ENCODE measurements around the gene PDZD2.

The PDZD2 gene

GRCh38 chr5:31738199-31738598, 99.3 kb downstream of the PDZD2 start:
- DNase-seq, result no peak
- H3K36me3 ChIP-seq, result no peaks in the 10 kb centered on the region
- no peak overlapping the region for H3K27ac ChIP-seq
- peaks cover 4% of the 10 kb centered on the region for H3K9me3 ChIP-seq (ENCODE audit: severe bottlenecking)
- H3K4me3 ChIP-seq (ENCODE audit: low read depth, low read length), result no peak overlapping the region
- no peaks in the 10 kb centered on the region for H3K27me3 ChIP-seq (ENCODE audit: insufficient read depth, low read depth, severe bottlenecking)
- no peak for TF ChIP-seq CTCF (IDR thresholded peaks at IDR 0.05; ENCODE audit: low read depth, low read length)

GRCh38 chr5:31741496-31741895, 102.6 kb downstream of the PDZD2 start:
- H3K36me3 ChIP-seq, result no peaks in the 10 kb centered on the region
- no peak for DNase-seq

GRCh38 chr5:31743678-31744077, 104.7 kb downstream of the PDZD2 start:
- no peak for DNase-seq
- no peaks in the 10 kb centered on the region for H3K36me3 ChIP-seq
- no peak for TF ChIP-seq CTCF (IDR thresholded peaks at IDR 0.05; ENCODE audit: low read depth, low read length)
- no peaks in the 10 kb centered on the region for H3K27me3 ChIP-seq (ENCODE audit: insufficient read depth, low read depth, severe bottlenecking)
- no peak overlapping the region for H3K4me3 ChIP-seq (ENCODE audit: low read depth, low read length)
- no peak overlapping the region for H3K27ac ChIP-seq
- peaks cover 4% of the 10 kb centered on the region for H3K9me3 ChIP-seq (ENCODE audit: severe bottlenecking)

More at GRCh38 chr5:31741496-31741895, 102.6 kb downstream of the PDZD2 start:
- no peak overlapping the region for H3K27ac ChIP-seq
- H3K4me3 ChIP-seq (ENCODE audit: low read depth, low read length), result no peak overlapping the region
- H3K9me3 ChIP-seq (ENCODE audit: severe bottlenecking), result peaks cover 4% of the 10 kb centered on the region
- no peaks in the 10 kb centered on the region for H3K27me3 ChIP-seq (ENCODE audit: insufficient read depth, low read depth, severe bottlenecking)
- no peak for TF ChIP-seq CTCF (IDR thresholded peaks at IDR 0.05; ENCODE audit: low read depth, low read length)

GRCh38 chr5:31748458-31749172, 109.7 kb downstream of the PDZD2 start:
- H3K27me3 ChIP-seq (ENCODE audit: insufficient read depth, low read depth, severe bottlenecking), result no peaks in the 10 kb centered on the region
- no peaks in the 10 kb centered on the region for H3K9me3 ChIP-seq (ENCODE audit: severe bottlenecking)
- H3K27ac ChIP-seq, result no peak overlapping the region
- no peak overlapping the region for H3K4me3 ChIP-seq (ENCODE audit: low read depth, low read length)
- no peak for TF ChIP-seq CTCF (IDR thresholded peaks at IDR 0.05; ENCODE audit: low read depth, low read length)
- no peak for DNase-seq
- H3K36me3 ChIP-seq, result no peaks in the 10 kb centered on the region

- TF ChIP-seq CTCF (IDR thresholded peaks at IDR 0.05; ENCODE audit: low read depth, low read length), result no peak
- DNase-seq, result no peak
- H3K27me3 ChIP-seq (ENCODE audit: insufficient read depth, low read depth, severe bottlenecking), result no peaks in the 10 kb centered on the region
- no peaks in the 10 kb centered on the region for H3K9me3 ChIP-seq (ENCODE audit: severe bottlenecking)
- no peak overlapping the region for H3K4me3 ChIP-seq (ENCODE audit: low read depth, low read length)
- no peaks in the 10 kb centered on the region for H3K36me3 ChIP-seq
- no peak overlapping the region for H3K27ac ChIP-seq
These were observed 111.3 kb downstream of the PDZD2 start for GRCh38 chr5:31750215-31750614.

- no peak for DNase-seq
- Histone ChIP-seq H3K4me3 (ENCODE audit: low read depth, low read length) (no peak overlapping the region), H3K9me3 (ENCODE audit: severe bottlenecking) (no peaks in the 10 kb centered on the region), H3K27me3 (ENCODE audit: insufficient read depth, low read depth, severe bottlenecking) (no peaks in the 10 kb centered on the region), H3K27ac (no peak overlapping the region), H3K36me3 (no peaks in the 10 kb centered on the region)
- TF ChIP-seq CTCF (IDR thresholded peaks at IDR 0.05; ENCODE audit: low read depth, low read length), result no peak
These were observed 112.7 kb downstream of the PDZD2 start for GRCh38 chr5:31751610-31752009.

Data from WERI-Rb-1 (cell line).